K562 (cell line): ENCODE results near the gene ENO2. TPM values are rescaled to one million over a fixed set of nuclear protein-coding genes. Genes with fewer than 3 reads are reported as not detected.

Experiments used
- E4F1 ChIP-seq: fragments of 250-450 bp; sonication (Bioruptor Pico); IDR thresholded peaks from 2 replicates; pipeline ENCODE4 v1.5.0; 2021; ENCODE audit warnings: mild to moderate bottlenecking, borderline replicate concordance
- ESRRA ChIP-seq: fragments of 450-650 bp; IDR thresholded peaks from 2 replicates; pipeline ENCODE4 v1.6.1; 2014; ENCODE audit warnings: low read depth, mild to moderate bottlenecking, moderate library complexity, borderline replicate concordance
- FOXP1 ChIP-seq: sonication (generic); formaldehyde crosslinking; IDR thresholded peaks from 2 replicates; pipeline ENCODE4 v1.8.0; 2022; ENCODE audit warnings: mild to moderate bottlenecking, missing genetic modification reagents
- HOXB6 ChIP-seq: fragments of 250-450 bp; sonication (Bioruptor Pico); IDR thresholded peaks from 2 replicates; pipeline ENCODE4 v1.5.1; 2022; ENCODE audit warnings: mild to moderate bottlenecking, borderline replicate concordance
- JUN ChIP-seq, 2 experiments: sonication (generic) in 1 of 2; formaldehyde crosslinking in 1 of 2; IDR thresholded peaks; 2 replicates each; pipeline versions ENCODE4 v1.6.1 to v1.8.0; 2012 to 2022; ENCODE audit warnings: borderline replicate concordance in 2 of 2, mild to moderate bottlenecking in 2 of 2, improper control_type of control experiment in 1 of 2, low read depth in 1 of 2, low read length in 1 of 2, missing genetic modification reagents in 1 of 2
- L3MBTL2 ChIP-seq: fragments of 450-650 bp; IDR thresholded peaks from 2 replicates; pipeline ENCODE4 v1.6.1; 2016; ENCODE audit warnings: mild to moderate bottlenecking, moderate library complexity
- MAFF ChIP-seq: IDR thresholded peaks from 2 replicates; pipeline ENCODE4 v1.6.1; 2012; ENCODE audit warnings: low read length, improper control_type of control experiment
- NONO ChIP-seq, 2 experiments: fragments of 200-400 bp in 1 of 2; fragments of 450-650 bp in 1 of 2; formaldehyde crosslinking in 1 of 2; IDR thresholded peaks; 2 replicates each; pipeline ENCODE4 v1.6.1; 2017; ENCODE audit warnings: low read depth in 2 of 2, mild to moderate bottlenecking in 2 of 2, moderate library complexity in 2 of 2, low read length in 1 of 2
- PHF21A ChIP-seq: fragments of 450-650 bp; IDR thresholded peaks from 2 replicates; pipeline ENCODE4 v1.6.1; 2017; ENCODE audit warnings: low read depth, borderline replicate concordance
- RB1 ChIP-seq: fragments of 450-650 bp; IDR thresholded peaks from 2 replicates; pipeline ENCODE4 v1.6.1; 2017; ENCODE audit warnings: low read depth, mild to moderate bottlenecking
- REST ChIP-seq, 2 experiments: fragments of 450-650 bp; formaldehyde crosslinking in 1 of 2; IDR thresholded peaks; 2 replicates each; pipeline versions ENCODE4 v1.4.0 to v1.6.1; 2014 to 2020; ENCODE audit warnings: mild to moderate bottlenecking in 2 of 2, borderline replicate concordance in 1 of 2, low read depth in 1 of 2
- SAFB2 ChIP-seq: fragments of 200-400 bp; formaldehyde crosslinking; IDR thresholded peaks from 2 replicates; pipeline ENCODE4 v1.6.1; 2018; ENCODE audit warnings: borderline replicate concordance, low read length, low read depth, moderate library complexity; ENCODE audit not compliant: severe bottlenecking
- SMAD4 ChIP-seq: fragments of 250-450 bp; sonication (Bioruptor Pico); conservative IDR thresholded peaks from 2 replicates; pipeline ENCODE4 v1.8.0; 2021; ENCODE audit warnings: inconsistent platforms, mild to moderate bottlenecking, moderate library complexity
- SMC3 ChIP-seq: conservative IDR thresholded peaks from 2 replicates; pipeline ENCODE4 v1.6.1; 2011; ENCODE audit warnings: low read depth, low read length, improper control_type of control experiment; ENCODE audit not compliant: insufficient read depth
- SRSF9 ChIP-seq: fragments of 200-400 bp; formaldehyde crosslinking; IDR thresholded peaks from 2 replicates; pipeline ENCODE4 v1.6.1; 2017; ENCODE audit warnings: low read depth, low read length, borderline replicate concordance
- TAL1 ChIP-seq: fragments of 450-650 bp; IDR thresholded peaks from 2 replicates; pipeline ENCODE4 v1.6.1; 2016; ENCODE audit warnings: mild to moderate bottlenecking
- polyA plus RNA-seq, 8 experiments: library from polyadenylated mRNA; depleted of rRNA in 4 of 8; stranded (reverse) in 5 of 8; unstranded in 3 of 8; fragments of >200 nt; fragmentation: Nextera tagmentation in 2 of 8; fragmentation: Illumina TruSeq in 1 of 8; extraction: Ambion mirVana in 2 of 8; extraction: Trizol in 1 of 8; gene quantifications; 2 replicates each; pipeline versions ENCODE4 v1.2.1 to v1.2.3, GENCODE V29; 2011 to 2014; ENCODE audit warnings: inconsistent platforms in 1 of 8, missing spikeins in 1 of 8
- total RNA-seq, 7 experiments: library from RNA; depleted of rRNA in 6 of 7; stranded (reverse); fragments of >200 nt in 6 of 7; fragmentation: Illumina TruSeq in 2 of 7; extraction: Trizol in 2 of 7; gene quantifications; 2 replicates each; pipeline versions ENCODE4 v1.2.1 to v1.2.3, GENCODE V29; 2011 to 2021; ENCODE audit warnings: low replicate concordance in 1 of 7

ENO2 gene
- total and polyA plus RNA-seq, 9 of the 15 experiments (the other 6 are each of a cell fraction or from before 2014, with no cell fraction given) = 10.9 to 43.3 (median 21.0) TPM

- peak; percentile 82 for TF ChIP-seq REST (IDR thresholded peaks at IDR 0.05; ENCODE audit: borderline replicate concordance)
- TF ChIP-seq REST (CRISPR knock-in tag; IDR thresholded peaks at IDR 0.05; ENCODE audit: low read depth) = no peak
- no peak for TF ChIP-seq HOXB6
- TF ChIP-seq ESRRA = no peak
- TF ChIP-seq MAFF = peak; percentile 22; the same call in 1 of the 2 replicates
- TF ChIP-seq TAL1 = no peak
- TF ChIP-seq SMC3 = peak; percentile 68
- TF ChIP-seq PHF21A = no peak
- TF ChIP-seq E4F1 (CRISPR knock-in tag) = no peak
- no peak for TF ChIP-seq SRSF9
- peak; percentile 85; the same call in 1 of the 2 replicates for TF ChIP-seq RB1
- TF ChIP-seq SMAD4 (CRISPR knock-in tag) = 0 out of 2 replicates have a peak, but pooled peaks have one; percentile 48
- TF ChIP-seq FOXP1 = no peak; the same call in 1 of the 2 replicates
- no peak for TF ChIP-seq SAFB2
- peak in 1 of 2 experiments; percentile 96; a peak in 2 of 4 replicates for TF ChIP-seq NONO (IDR thresholded peaks at IDR 0.05; ENCODE audit: low read depth in 2 of 2, low read length in 1 of 2)
- peak; percentile 75 for TF ChIP-seq L3MBTL2
- TF ChIP-seq JUN (IDR thresholded peaks at IDR 0.05; ENCODE audit: borderline replicate concordance, low read depth, low read length) = 0 out of 2 replicates have a peak, but pooled peaks have one; percentile 53
- no peak for TF ChIP-seq JUN (CRISPR knock-in tag; IDR thresholded peaks at IDR 0.05; ENCODE audit: borderline replicate concordance)
Observed at GRCh38 chr12:6944381-6945186, 30.2 kb downstream of the ENO2 start (continued).
